Measurements from ENCODE around the gene FOXK1. TPM values are rescaled to one million over a fixed set of nuclear protein-coding genes. Genes with fewer than 3 reads are reported as not detected.

The FOXK1 gene
- total RNA-seq, 2 experiments from 2014 or later = 35.0 to 35.4 TPM

GRCh38 chr7:4820405-4820966, 138.4 kb downstream of the FOXK1 start:
- H3K4me1 Mint-ChIP-seq (ENCODE audit: low read depth) = no peaks in the 10 kb centered on the region
- CTCF ChIA-PET = no interaction called here
- no peaks in the 10 kb centered on the region for H3K27me3 Mint-ChIP-seq (ENCODE audit: low read depth)
- no peak overlapping the region for H3K4me3 Mint-ChIP-seq
- no peak overlapping the region for H3K27ac Mint-ChIP-seq
- intact Hi-C loops (cut with micrococcal nuclease) = no loop called here
- H3K9me3 Mint-ChIP-seq = no peaks in the 10 kb centered on the region
- no peaks in the 10 kb centered on the region for H3K36me3 Mint-ChIP-seq (ENCODE audit: low read depth)
- DNase-seq = no peak

Small RNA genes within 50 kb of the gene (microRNA-seq; reads per million reads assigned to microRNA genes)
- not detected for gene MIR4656 (ENCODE audit: borderline microRNAs expressed, borderline replicate concordance)

Other genes starting within 250 kb of the FOXK1 start
- gene AP5Z1, start 93.3 kb downstream of the FOXK1 start, total RNA-seq = 10 to 100 TPM; 15.3 to 18.1 TPM
- not detected for gene PAPOLB, start 179.7 kb downstream of the FOXK1 start, total RNA-seq
- gene RADIL, start 201.4 kb downstream of the FOXK1 start, total RNA-seq = under 1 TPM; 0.42 to 0.55 TPM

Measured in activated naive CD4-positive, alpha-beta T cell treated with anti-CD3 and anti-CD28 coated beads for 36 hours (primary cell).